ENCODE results near the gene ZXDC. TPM values are rescaled to one million over a fixed set of nuclear protein-coding genes. Genes with fewer than 3 reads are reported as not detected.

Gene ZXDC
- 10 to 100 TPM; 54.9 to 61.0 TPM for total RNA-seq
- polyA plus RNA-seq = 10 to 100 TPM; 11.4 to 27.0 (median 18.3) TPM
- 53.7 to 125 (median 90.8) reads per million in 6 experiments for total RNA-seq

- ATAC-seq (peak; percentile 76 to 79), DNase-seq (peak; percentile 83 to 96 (median 91))
- H3K9me3 Mint-ChIP-seq = no peaks in the 10 kb centered on the region
- peaks cover 0 to 30% (median 6%) of the 10 kb centered on the region in 3 donors for H3K36me3 Mint-ChIP-seq
- peak within 1 kb of the TSS; percentile 73 to 96 (median 90) for H3K4me3 Mint-ChIP-seq
- H3K27me3 Mint-ChIP-seq = no peaks in the 10 kb centered on the region
- H3K27ac Mint-ChIP-seq = peak within 1 kb of the TSS; percentile 74 to 96 (median 92)
- H3K4me1 Mint-ChIP-seq = peaks cover 23 to 46% (median 42%) of the 10 kb centered on the region in 4 donors
- POLR2A ChIA-PET = interaction anchor here (0.5 to 1.5 kb wide), 7 partner anchors 22 to 1570 kb away, joined by 3 to 4 read pairs (median 3); partner anchors contain the start of genes MCM2 and SNX4
Observed at GRCh38 chr3:126475413-126476114, at the start of gene ZXDC. TSS of gene ZXDC (minus strand) at chr3:126475891. CDS start at chr3:126475865, 26 bp downstream.

- Mint-ChIP-seq H3K4me1 (peaks cover 0 to 10% (median 3%) of the 10 kb centered on the region in 4 donors), H3K9me3 (no peaks in the 10 kb centered on the region), H3K27ac (no peak overlapping the region), H3K27me3 (peaks cover 4 to 37% (median 14%) of the 10 kb centered on the region in 5 donors), H3K36me3 (no peaks in the 10 kb centered on the region), H3K4me3 (peak overlapping the region in 2 of 10 donors; percentile 34 to 35)
- DNase-seq (peak in 1 of 10 donors; percentile 46), ATAC-seq (no peak)
- POLR2A ChIA-PET = no interaction called here
Observed at GRCh38 chr3:126525091-126525852, 49.6 kb upstream of the ZXDC start.

GRCh38 chr3:126524429-126524988, 48.8 kb upstream of the ZXDC start:
- Mint-ChIP-seq H3K4me3 (peak overlapping the region in 3 of 10 donors; percentile 34 to 64 (median 35)), H3K9me3 (no peaks in the 10 kb centered on the region), H3K36me3 (no peaks in the 10 kb centered on the region), H3K4me1 (peaks cover 0 to 7% (median 3%) of the 10 kb centered on the region in 4 donors), H3K27ac (no peak overlapping the region), H3K27me3 (peaks cover 4 to 37% (median 14%) of the 10 kb centered on the region in 5 donors)
- DNase-seq = peak in 1 of 10 donors; percentile 60
- POLR2A ChIA-PET = no interaction called here
- no peak for ATAC-seq

- Mint-ChIP-seq H3K9me3 (no peaks in the 10 kb centered on the region), H3K27ac (no peak within 1 kb of the TSS), H3K27me3 (peaks cover 4 to 37% (median 14%) of the 10 kb centered on the region in 5 donors), H3K36me3 (no peaks in the 10 kb centered on the region), H3K4me3 (peak within 1 kb of the TSS in 3 of 10 donors; percentile 34 to 64 (median 35)), H3K4me1 (peaks cover 0 to 4% (median 3%) of the 10 kb centered on the region in 4 donors)
- POLR2A ChIA-PET = interaction anchor here (0.5 kb wide), 1 partner anchor 35 kb away, joined by 3 read pairs; the partner anchor contains the start of gene C3orf22
- ATAC-seq (no peak), DNase-seq (peak in 1 of 10 donors; percentile 28)
Observed at GRCh38 chr3:126523745-126524428, 48.2 kb upstream of the ZXDC start, which contains the start of gene CHST13. TSS of gene CHST13 (plus strand) at chr3:126524155. CDS start at chr3:126524333, 178 bp downstream.

GRCh38 chr3:126522363-126522788, 46.7 kb upstream of the ZXDC start:
- POLR2A ChIA-PET = no interaction called here
- DNase-seq (peak in 8 of 10 donors; percentile 11 to 64 (median 42)), ATAC-seq (no peak)
- peaks cover 0 to 4% (median 1%) of the 10 kb centered on the region in 4 donors for H3K4me1 Mint-ChIP-seq
- H3K9me3 Mint-ChIP-seq = no peaks in the 10 kb centered on the region
- peaks cover 4 to 37% (median 14%) of the 10 kb centered on the region in 5 donors for H3K27me3 Mint-ChIP-seq
- H3K27ac Mint-ChIP-seq = peak overlapping the region in 1 of 10 donors; percentile 70
- no peak overlapping the region for H3K4me3 Mint-ChIP-seq
- H3K36me3 Mint-ChIP-seq = no peaks in the 10 kb centered on the region

- no peak overlapping the region for H3K4me3 Mint-ChIP-seq
- no peak for ATAC-seq
- DNase-seq = peak in 1 of 10 donors; percentile 50
- peaks cover 4 to 37% (median 14%) of the 10 kb centered on the region in 5 donors for H3K27me3 Mint-ChIP-seq
- no peaks in the 10 kb centered on the region for H3K9me3 Mint-ChIP-seq
- H3K4me1 Mint-ChIP-seq = peaks cover 0 to 4% (median 1%) of the 10 kb centered on the region in 4 donors
- POLR2A ChIA-PET = interaction anchor here (0.6 kb wide), 1 partner anchor 646 kb away, joined by 3 read pairs; no protein-coding TSS in a partner anchor
- peak overlapping the region in 1 of 10 donors; percentile 70 for H3K27ac Mint-ChIP-seq
- no peaks in the 10 kb centered on the region for H3K36me3 Mint-ChIP-seq
Observed at GRCh38 chr3:126521122-126521891, 45.6 kb upstream of the ZXDC start.

GRCh38 chr3:126519506-126520455, 44.1 kb upstream of the ZXDC start:
- H3K4me3 Mint-ChIP-seq = no peak overlapping the region
- POLR2A ChIA-PET = interaction anchor here (0.5 kb wide), 1 partner anchor 314 kb away, joined by 4 read pairs; no protein-coding TSS in a partner anchor
- H3K27ac Mint-ChIP-seq = no peak overlapping the region
- ATAC-seq = no peak
- peaks cover 4 to 24% (median 12%) of the 10 kb centered on the region in 5 donors for H3K27me3 Mint-ChIP-seq
- peak in 1 of 10 donors; percentile 32 for DNase-seq
- H3K4me1 Mint-ChIP-seq = peaks cover 0 to 4% (median 1%) of the 10 kb centered on the region in 4 donors
- H3K36me3 Mint-ChIP-seq = no peaks in the 10 kb centered on the region
- no peaks in the 10 kb centered on the region for H3K9me3 Mint-ChIP-seq

GRCh38 chr3:126518779-126519177, 43.1 kb upstream of the ZXDC start:
- POLR2A ChIA-PET = no interaction called here
- ATAC-seq (no peak), DNase-seq (peak in 1 of 10 donors; percentile 43)
- no peaks in the 10 kb centered on the region for H3K36me3 Mint-ChIP-seq
- H3K4me3 Mint-ChIP-seq = no peak overlapping the region
- H3K27me3 Mint-ChIP-seq = peaks cover 4 to 20% (median 12%) of the 10 kb centered on the region in 5 donors
- H3K27ac Mint-ChIP-seq = peak overlapping the region in 1 of 10 donors; percentile 32
- peaks cover 0 to 4% (median 1%) of the 10 kb centered on the region in 4 donors for H3K4me1 Mint-ChIP-seq
- no peaks in the 10 kb centered on the region for H3K9me3 Mint-ChIP-seq

- H3K9me3 Mint-ChIP-seq = no peaks in the 10 kb centered on the region
- ATAC-seq (no peak), DNase-seq (peak in 1 of 10 donors; percentile 38)
- H3K4me1 Mint-ChIP-seq = peaks cover 0 to 4% (median 1%) of the 10 kb centered on the region in 4 donors
- no peaks in the 10 kb centered on the region for H3K36me3 Mint-ChIP-seq
- POLR2A ChIA-PET = no interaction called here
- no peak overlapping the region for H3K4me3 Mint-ChIP-seq
- H3K27ac Mint-ChIP-seq = no peak overlapping the region
- peaks cover 4 to 17% (median 9%) of the 10 kb centered on the region in 5 donors for H3K27me3 Mint-ChIP-seq
Observed at GRCh38 chr3:126517986-126518778, 42.5 kb upstream of the ZXDC start.
